GM21360 (cell line): Measurements from ENCODE around the gene PCNX3.

Source experiments
- ATAC-seq: cut with Tn5 transposase; IDR thresholded peaks from one replicate; pipeline ENCODE4 v1.9.1; 2021; ENCODE audit warnings: mild to moderate bottlenecking, moderate library complexity; ENCODE audit not compliant: unreplicated experiment

Gene PCNX3

GRCh38 chr11:65618763-65619162 is 3.2 kb downstream of the PCNX3 start:
- ATAC-seq = no peak

DNA sequence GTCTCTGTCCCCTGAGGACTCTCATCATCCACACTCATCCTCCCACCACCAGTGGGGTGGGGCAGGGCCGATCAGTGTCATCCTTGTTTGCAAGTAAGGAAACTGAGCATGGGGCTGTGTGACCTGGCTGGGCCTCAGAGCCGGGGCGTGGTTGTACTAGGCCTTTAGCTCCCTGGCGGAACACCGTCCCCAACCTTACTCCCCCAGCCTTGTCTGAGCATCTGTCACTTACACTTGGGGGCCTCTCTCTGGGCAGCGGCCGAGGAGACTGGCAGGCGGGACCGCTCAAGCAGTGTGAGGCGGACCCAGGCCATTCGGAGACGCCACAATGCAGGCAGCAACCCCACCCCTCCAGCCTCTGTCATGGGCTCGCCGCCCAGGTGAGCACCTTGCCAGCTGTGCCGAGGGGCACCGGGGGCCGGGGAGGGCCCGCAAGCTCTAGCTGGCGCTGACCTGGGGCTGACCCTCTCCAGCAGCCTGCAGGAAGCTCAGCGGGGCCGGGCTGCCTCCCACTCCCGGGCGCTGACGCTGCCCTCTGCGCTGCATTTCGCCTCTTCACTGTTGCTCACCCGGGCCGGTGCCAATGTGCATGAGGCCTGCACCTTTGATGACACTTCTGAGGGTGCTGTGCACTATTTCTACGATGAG is 3.8 kb downstream of the PCNX3 start:
- no peak for ATAC-seq

DNA sequence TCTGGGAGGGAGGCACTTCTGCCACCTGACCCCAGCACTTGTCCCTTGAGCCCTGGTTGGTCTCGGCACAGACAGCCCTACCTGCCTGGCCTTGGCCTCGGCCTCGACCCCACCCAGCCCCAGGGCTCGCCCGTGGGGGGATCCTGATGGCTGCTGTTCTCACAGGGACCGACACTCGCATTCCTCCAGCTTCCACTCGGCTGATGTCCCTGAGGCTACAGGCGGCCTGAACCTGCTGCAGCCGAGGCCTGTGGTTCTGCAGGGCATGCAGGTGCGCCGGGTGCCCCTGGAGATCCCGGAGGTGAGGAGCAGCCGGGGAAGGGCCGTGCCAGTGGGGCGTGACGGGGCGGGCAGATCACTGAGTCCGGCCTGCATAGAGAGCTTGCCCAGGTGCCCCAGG is 5.1 kb downstream of the PCNX3 start:
- ATAC-seq = no peak

DNA sequence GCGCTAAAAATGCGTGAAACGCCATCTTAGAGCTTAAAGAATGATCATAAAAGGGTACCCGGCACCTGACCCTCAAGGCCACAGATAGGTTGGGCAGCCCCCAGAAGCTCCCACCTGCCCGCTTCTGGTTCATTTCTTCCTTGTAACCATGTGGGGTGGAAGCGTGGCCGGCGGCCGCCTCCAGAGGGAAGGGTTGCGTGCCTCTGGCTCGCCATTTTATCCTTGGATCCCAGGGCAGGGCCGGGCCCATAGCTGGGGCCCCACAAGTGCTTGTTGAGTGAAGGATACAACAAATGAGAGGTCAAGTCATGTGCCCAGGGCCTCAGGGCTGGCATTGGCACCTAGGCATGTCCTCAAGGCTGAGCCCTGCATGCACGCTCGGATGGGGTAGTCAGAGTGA is 5.9 kb downstream of the PCNX3 start:
- ATAC-seq = no peak

DNA sequence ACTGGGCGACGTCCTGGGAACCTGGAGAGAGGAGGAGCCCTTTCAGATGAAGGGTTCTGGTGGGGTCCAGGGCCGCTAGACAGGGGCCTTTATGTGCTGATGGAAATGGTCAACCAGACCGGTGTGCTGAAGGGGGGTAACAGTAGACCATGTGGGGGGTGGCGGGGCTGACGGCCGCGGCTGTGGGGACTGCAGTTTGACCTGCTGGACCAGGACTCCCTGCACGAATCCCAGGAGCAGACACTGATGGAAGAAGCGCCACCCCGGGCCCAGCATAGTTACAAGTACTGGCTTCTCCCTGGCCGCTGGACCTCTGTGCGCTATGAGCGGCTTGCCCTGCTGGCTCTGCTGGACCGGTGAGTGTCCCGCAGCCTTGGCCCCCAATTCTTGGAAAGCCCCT is 6.4 kb downstream of the PCNX3 start:
- no peak for ATAC-seq

DNA sequence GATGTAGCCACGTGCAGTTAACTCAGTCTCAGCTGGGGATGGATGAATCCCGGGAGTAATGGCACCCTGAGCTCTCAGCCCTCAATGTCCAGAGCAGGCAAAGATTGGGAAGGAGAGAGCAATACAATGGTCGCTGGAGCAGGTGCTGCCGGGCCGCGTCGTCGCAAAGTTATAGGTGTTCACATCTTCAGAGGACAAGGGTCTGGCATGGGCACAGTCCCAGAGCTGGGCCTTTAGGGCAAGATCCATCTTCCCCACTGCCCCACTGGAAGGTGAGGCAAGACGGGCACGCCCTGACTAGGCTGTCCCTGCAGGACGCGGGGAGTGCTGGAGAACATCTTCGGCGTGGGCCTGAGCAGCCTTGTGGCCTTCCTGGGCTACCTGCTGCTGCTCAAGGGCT is 7.6 kb downstream of the PCNX3 start:
- no peak for ATAC-seq

GRCh38 chr11:65623852-65624616 is 8.5 kb downstream of the PCNX3 start:
- ATAC-seq = no peak

DNA sequence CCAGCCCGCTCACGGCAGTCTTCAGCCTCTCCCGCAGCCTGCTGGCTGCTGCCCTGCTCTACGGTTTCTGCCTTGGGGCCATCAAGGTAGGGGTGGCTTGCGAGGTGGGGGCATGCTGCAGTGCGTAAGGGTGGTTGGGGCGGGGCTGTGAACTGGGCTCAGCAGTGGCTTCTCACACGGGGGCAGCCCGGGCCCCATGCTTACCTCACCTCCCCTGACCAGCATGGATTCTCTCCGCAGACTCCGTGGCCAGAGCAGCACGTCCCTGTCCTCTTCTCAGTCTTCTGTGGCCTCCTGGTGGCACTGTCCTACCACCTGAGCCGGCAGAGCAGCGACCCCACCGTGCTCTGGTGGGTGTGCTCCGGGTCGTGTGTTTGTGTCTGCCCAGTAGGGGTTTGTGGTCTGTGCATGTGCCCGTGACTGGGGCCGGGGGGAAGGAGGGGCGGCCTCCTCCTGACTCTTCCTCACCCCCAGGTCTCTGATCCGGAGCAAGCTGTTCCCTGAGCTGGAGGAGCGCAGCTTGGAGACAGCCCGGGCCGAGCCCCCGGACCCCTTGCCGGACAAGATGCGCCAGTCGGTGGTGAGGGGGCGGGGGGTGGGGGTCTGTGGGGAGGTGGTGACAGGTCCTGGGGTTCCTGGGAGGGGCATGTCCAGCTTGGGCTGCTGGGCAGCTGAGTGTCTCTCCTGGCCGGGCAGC is 9.5 kb downstream of the PCNX3 start:
- no peak for ATAC-seq

DNA sequence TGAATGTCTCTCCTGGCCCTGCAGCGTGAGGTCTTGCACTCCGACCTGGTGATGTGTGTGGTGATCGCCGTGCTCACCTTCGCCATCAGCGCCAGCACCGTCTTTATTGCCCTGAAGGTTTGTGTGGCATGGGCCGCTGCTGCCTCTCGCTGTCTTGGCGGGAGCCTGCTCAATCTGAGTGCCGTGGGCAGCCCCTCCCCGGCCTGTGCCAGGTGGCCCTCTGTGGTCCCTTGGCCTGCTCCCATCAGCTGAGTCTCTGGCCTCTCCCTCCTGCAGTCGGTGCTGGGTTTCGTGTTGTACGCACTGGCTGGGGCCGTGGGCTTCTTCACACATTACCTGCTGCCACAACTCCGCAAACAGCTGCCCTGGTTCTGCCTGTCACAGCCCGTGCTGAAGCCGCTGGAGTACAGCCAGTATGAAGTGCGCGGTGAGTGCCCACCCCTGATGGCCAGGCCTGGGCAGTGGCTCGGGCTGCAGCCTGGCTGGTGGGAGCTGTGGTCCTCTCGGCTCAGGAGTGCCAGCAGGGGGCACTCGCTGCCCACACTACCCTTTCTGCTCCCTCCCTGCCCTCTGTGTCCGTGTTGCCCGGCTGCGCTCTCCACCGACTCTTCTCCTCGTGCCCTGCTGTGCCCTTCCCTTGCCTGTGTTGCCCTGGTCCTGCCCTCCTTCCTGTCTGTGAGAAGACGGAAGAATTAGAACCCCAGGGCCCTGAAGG is 10.2 kb downstream of the PCNX3 start:
- ATAC-seq = no peak

DNA sequence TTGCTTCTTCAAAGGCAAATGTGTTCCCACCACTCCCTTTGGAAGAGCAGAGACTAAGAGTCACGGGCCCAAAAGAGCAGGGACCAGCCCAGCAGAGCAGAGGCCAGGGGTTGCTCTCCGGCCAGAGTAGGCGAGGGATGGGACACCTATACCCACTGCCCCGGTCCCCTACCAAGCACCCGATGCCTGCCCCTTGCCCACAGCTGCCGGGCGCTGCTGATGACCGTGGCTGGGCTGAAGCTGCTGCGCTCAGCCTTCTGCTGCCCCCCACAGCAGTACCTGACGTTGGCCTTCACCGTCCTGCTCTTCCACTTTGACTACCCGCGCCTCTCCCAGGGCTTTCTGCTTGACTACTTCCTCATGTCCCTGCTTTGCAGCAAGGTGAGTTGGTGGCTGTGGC is 11.6 kb downstream of the PCNX3 start:
- no peak for ATAC-seq

GRCh38 chr11:65629579-65629978 is 14.0 kb downstream of the PCNX3 start:
- no peak for ATAC-seq

GRCh38 chr11:65630215-65630614 is 14.6 kb downstream of the PCNX3 start:
- no peak for ATAC-seq

GRCh38 chr11:65633390-65634108 is 18.0 kb downstream of the PCNX3 start:
- no peak for ATAC-seq

GRCh38 chr11:65634109-65634436 is 18.5 kb downstream of the PCNX3 start:
- ATAC-seq = no peak

DNA sequence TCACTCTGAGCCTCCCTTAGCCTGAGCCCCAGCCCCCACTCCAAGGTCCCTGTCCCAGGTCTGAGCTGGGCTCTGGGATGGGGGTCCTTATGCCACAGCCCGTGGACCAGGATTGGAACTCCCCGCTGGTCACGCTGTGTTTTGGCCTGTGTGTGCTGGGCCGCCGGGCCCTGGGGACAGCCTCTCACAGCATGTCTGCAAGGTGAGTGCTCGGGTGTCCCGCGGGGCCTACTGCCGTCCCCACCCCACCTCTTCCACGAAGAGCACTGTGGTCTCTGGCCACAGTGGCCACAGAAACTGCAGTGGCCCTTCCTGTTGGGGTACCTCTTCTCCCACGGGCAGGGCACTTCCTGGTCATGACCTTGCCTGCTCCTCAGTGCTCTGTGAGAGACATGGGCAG is 18.9 kb downstream of the PCNX3 start:
- no peak for ATAC-seq

DNA sequence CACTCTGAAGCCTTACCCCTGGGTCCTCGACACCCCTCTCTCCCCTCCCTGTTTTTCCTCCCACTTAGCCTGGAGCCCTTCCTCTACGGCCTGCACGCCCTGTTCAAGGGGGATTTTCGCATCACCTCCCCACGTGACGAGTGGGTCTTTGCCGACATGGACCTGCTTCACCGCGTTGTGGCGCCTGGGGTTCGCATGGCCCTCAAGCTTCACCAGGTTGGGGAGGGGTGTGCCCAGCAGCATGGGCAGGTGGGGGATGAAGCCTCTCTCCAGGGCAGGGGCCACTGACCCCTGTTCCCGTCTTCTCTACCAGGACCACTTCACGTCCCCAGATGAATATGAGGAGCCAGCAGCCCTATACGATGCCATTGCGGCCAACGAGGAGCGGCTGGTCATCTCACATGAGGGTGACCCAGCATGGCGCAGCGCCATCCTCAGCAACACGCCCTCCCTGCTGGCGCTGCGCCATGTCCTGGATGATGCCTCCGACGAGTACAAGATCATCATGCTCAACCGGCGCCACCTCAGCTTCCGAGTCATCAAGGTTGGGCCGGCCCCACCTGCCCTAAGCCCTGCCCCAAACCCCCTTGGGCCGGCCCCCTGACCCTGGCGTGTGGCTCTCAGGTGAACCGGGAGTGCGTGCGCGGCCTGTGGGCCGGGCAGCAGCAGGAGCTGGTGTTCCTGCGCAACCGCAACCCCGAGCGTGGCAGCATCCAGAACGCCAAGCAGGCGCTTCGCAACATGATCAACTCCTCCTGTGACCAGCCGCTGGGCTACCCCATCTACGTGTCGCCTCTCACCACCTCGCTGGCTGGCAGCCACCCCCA is 19.5 kb downstream of the PCNX3 start:
- no peak for ATAC-seq

DNA sequence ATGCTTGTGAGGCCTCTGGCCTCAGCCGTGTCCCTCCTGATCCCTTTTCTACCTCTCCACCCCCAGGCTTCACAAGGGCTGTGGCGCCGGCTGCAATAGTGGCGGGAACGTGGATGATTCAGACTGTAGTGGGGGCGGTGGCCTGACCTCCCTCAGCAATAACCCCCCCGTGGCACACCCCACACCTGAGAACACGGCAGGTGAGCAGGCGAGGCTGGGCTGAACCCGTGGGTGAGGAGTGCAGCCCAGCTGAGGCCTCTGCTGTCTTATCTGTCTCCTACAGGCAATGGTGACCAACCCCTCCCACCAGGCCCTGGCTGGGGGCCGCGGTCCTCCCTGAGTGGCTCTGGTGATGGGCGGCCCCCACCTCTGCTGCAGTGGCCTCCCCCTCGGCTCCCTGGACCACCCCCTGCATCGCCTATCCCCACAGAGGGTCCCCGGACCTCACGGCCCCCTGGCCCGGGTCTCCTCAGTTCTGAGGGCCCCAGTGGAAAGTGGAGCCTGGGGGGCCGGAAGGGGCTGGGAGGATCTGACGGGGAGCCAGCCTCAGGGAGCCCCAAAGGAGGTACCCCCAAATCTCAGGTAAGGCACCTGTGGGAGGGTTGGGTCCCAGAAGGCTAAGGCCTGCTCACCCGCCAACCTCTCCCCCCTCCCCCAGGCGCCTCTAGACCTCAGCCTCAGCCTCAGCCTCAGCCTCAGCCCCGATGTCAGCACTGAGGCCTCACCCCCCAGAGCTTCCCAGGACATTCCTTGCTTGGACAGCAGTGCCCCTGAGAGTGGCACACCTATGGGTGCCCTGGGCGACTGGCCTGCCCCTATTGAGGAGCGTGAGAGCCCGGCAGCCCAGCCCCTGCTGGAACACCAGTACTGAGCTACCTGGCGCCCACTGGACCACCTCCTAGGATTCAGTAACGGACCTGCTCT is 20.8 kb downstream of the PCNX3 start:
- ATAC-seq = no peak

DNA sequence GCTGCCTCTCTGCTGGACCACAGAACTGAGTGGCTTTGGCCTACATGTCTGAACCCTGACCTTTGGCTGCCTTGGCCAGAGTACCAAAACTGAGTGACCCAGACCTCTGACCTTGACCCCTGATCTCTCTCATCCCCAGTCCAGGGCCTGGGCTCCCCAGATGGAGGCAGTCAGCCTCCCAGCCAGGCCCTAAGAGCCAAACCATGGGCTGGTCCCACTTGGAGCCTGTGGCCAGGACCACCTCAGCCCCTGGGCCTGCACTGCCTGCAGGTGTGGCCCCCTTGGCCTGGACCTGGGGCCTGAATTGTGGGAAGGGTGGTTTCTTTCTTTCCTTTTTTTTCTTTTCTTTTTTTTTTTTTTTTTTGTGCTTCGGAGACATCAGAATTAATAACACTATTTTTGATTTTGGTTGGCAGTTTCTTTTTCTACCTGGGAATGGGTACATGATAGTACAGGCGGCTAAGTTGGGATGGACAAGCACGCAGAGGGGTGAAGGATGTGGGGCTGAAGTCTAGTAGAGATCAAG is 21.5 kb downstream of the PCNX3 start:
- ATAC-seq = no peak
